ENCODE results near the gene NYNRIN. TPM values are rescaled to one million over a fixed set of nuclear protein-coding genes. Genes with fewer than 3 reads are reported as not detected.
A peak's percentile ranks its signal among the peaks of the same experiment; 100 is the strongest.

The NYNRIN gene
- total RNA-seq, 1 donor from 2014 or later, result 23.1 TPM

- peak overlapping the region; percentile 96 to 99 for H3K27ac ChIP-seq
- TF ChIP-seq CTCF (IDR thresholded peaks at IDR 0.05), result no peak
- peaks cover 6 to 18% of the 10 kb centered on the region in 2 donors for H3K4me1 ChIP-seq
- no peaks in the 10 kb centered on the region for H3K9me3 ChIP-seq
- no peaks in the 10 kb centered on the region for H3K36me3 ChIP-seq
- DNase-seq (ENCODE audit: low spot score in 2 of 2), result no peak
- H3K4me3 ChIP-seq, result peak overlapping the region in 1 of 2 donors; percentile 78
- no peaks in the 10 kb centered on the region for H3K27me3 ChIP-seq
- intact Hi-C loops (cut with DNase I), result loop anchor here (5.0 to 10.0 kb wide), 4 partner anchors 250 to 1493 kb away; partner anchors contain the start of genes AP1G2, DCAF11, LRP10 and NRL
Measured at GRCh38 chr14:24364841-24365240, 34.0 kb upstream of the NYNRIN start.

- Histone ChIP-seq H3K9me3 (no peaks in the 10 kb centered on the region), H3K27me3 (no peaks in the 10 kb centered on the region), H3K4me3 (peak overlapping the region; percentile 67 to 78), H3K4me1 (peaks cover 6 to 18% of the 10 kb centered on the region in 2 donors), H3K27ac (peak overlapping the region; percentile 96 to 99), H3K36me3 (no peaks in the 10 kb centered on the region)
- peak; percentile 92 for TF ChIP-seq CTCF (IDR thresholded peaks at IDR 0.05)
- intact Hi-C loops (cut with DNase I), result loop anchor here (1.0 to 10.0 kb wide), 10 partner anchors 33 to 1494 kb away; partner anchors contain the start of genes AP1G2, DCAF11, LRP10 and NRL
- DNase-seq (ENCODE audit: low spot score in 2 of 2), result peak; percentile 50 to 90
Measured at GRCh38 chr14:24365600-24366412, 33.0 kb upstream of the NYNRIN start.

- H3K27ac ChIP-seq, result peak overlapping the region; percentile 96 to 99
- peaks cover 6 to 18% of the 10 kb centered on the region in 2 donors for H3K4me1 ChIP-seq
- no peaks in the 10 kb centered on the region for H3K9me3 ChIP-seq
- no peak for TF ChIP-seq CTCF (IDR thresholded peaks at IDR 0.05)
- H3K4me3 ChIP-seq, result peak overlapping the region; percentile 67 to 78
- no peak for DNase-seq (ENCODE audit: low spot score in 2 of 2)
- no peaks in the 10 kb centered on the region for H3K27me3 ChIP-seq
- no peaks in the 10 kb centered on the region for H3K36me3 ChIP-seq
- intact Hi-C loops (cut with DNase I), result loop anchor here (1.0 to 10.0 kb wide), 10 partner anchors 32 to 1494 kb away; partner anchors contain the start of genes AP1G2, DCAF11, LRP10 and NRL
Measured at GRCh38 chr14:24366413-24366720, 32.4 kb upstream of the NYNRIN start.

GRCh38 chr14:24366721-24367513, 31.9 kb upstream of the NYNRIN start:
- Histone ChIP-seq H3K36me3 (peaks cover 0 to under 1% of the 10 kb centered on the region in 2 donors), H3K27me3 (no peaks in the 10 kb centered on the region), H3K9me3 (no peaks in the 10 kb centered on the region), H3K4me3 (peak overlapping the region; percentile 67 to 78), H3K4me1 (peaks cover 6 to 18% of the 10 kb centered on the region in 2 donors), H3K27ac (peak overlapping the region; percentile 96 to 99)
- peak; percentile 65 to 96 for DNase-seq (ENCODE audit: low spot score in 2 of 2)
- intact Hi-C loops (cut with DNase I), result loop anchor here (1.0 to 10.0 kb wide), 10 partner anchors 32 to 1495 kb away; partner anchors contain the start of genes AP1G2, DCAF11, LRP10 and NRL
- no peak for TF ChIP-seq CTCF (IDR thresholded peaks at IDR 0.05)

- Histone ChIP-seq H3K9me3 (no peaks in the 10 kb centered on the region), H3K27me3 (no peaks in the 10 kb centered on the region), H3K27ac (peak within 1 kb of the TSS; percentile 96 to 99), H3K4me3 (peak within 1 kb of the TSS; percentile 67 to 78), H3K36me3 (peaks cover 0 to 8% of the 10 kb centered on the region in 2 donors), H3K4me1 (peaks cover 6 to 21% of the 10 kb centered on the region in 2 donors)
- intact Hi-C loops (cut with DNase I), result loop anchor here (2.0 to 10.0 kb wide), 7 partner anchors 31 to 1495 kb away; partner anchors contain the start of genes AP1G2, DCAF11, LRP10 and NRL
- DNase-seq (ENCODE audit: low spot score in 2 of 2), result peak; percentile 34 to 92
- TF ChIP-seq CTCF (IDR thresholded peaks at IDR 0.05), result no peak
Measured at GRCh38 chr14:24367514-24368211, 31.1 kb upstream of the NYNRIN start, which contains the start of gene NFATC4. TSS of gene NFATC4 (plus strand) at chr14:24368184. CDS start at chr14:24368341, 157 bp downstream.
